ENCODE data around the gene APLF. TPM values are rescaled to one million over a fixed set of nuclear protein-coding genes. Genes with fewer than 3 reads are reported as not detected.

The APLF gene
- total and polyA plus RNA-seq, 2 donors (not counting 3 experiments of a cell fraction or from before 2014, with no cell fraction given), result 0.75 to 2.3 TPM

- Histone ChIP-seq H3K4me3 (replicated peaks in 1 of 3; ENCODE audit: insufficient read depth in 1 of 3, low read depth in 1 of 3, low read length in 3 of 3) (no peak overlapping the region), H3K4me1 (ENCODE audit: control insufficient read depth, extremely low read depth, insufficient read depth, low read length) (no peaks in the 10 kb centered on the region), H3K27ac (ENCODE audit: insufficient read depth, low read depth, low read length) (no peak overlapping the region), H4K20me1 (replicated peaks; ENCODE audit: control insufficient read depth, extremely low read depth, insufficient read depth, low read length) (no peaks in the 10 kb centered on the region), H3K4me2 (ENCODE audit: insufficient read depth, low read length) (no peak overlapping the region), H2AFZ (ENCODE audit: low read depth, low read length) (no peak overlapping the region), H3K9me3 (replicated peaks; ENCODE audit: control insufficient read depth, insufficient read depth, low read length) (no peaks in the 10 kb centered on the region), H3K9me1 (replicated peaks; ENCODE audit: control insufficient read depth, extremely low read depth, insufficient read depth, low read length) (no peaks in the 10 kb centered on the region), H3K9ac (replicated peaks; ENCODE audit: extremely low read depth, insufficient read depth, low read length) (no peak overlapping the region), H3K36me3 (ENCODE audit: control insufficient read depth in 2 of 2, extremely low read depth in 1 of 2, insufficient read depth in 2 of 2, low read length in 2 of 2) (no peaks in the 10 kb centered on the region), H3K27me3 (ENCODE audit: control insufficient read depth in 2 of 2, insufficient read depth in 2 of 2, low read length in 2 of 2) (peaks cover 3 to 12% of the 10 kb centered on the region in 2 experiments), H3K79me2 (ENCODE audit: control insufficient read depth, insufficient read depth, low read length) (no peaks in the 10 kb centered on the region)
- ChIA-PET CTCF (interaction anchor here (0.6 to 5.9 kb wide), 45 partner anchors 9 to 502 kb away, joined by 3 to 130 read pairs (median 4); partner anchors contain the start of genes APLF, CNRIP1 and FBXO48), POLR2A (no interaction called here)
- peak; percentile 67 for DNase-seq (ENCODE audit: low read depth, low spot score)
- BruUV-seq (replicated peaks), result no TSS peak
- peak; percentile 96 for FAIRE-seq
- dilution Hi-C loops (cut with MboI; ENCODE audit: extremely low pct_ligation_motif_present, low sequenced_read_pairs), result no loop called here
- intact Hi-C loops (cut with micrococcal nuclease), result loop anchor here (1.0 to 10.0 kb wide), 7 partner anchors 26 to 319 kb away; partner anchors contain the start of genes APLF, FBXO48 and PPP3R1
- TF ChIP-seq POLR2AphosphoS5 (IDR thresholded peaks at IDR 0.05; ENCODE audit: insufficient read depth, low read depth, low read length) (no peak), MAX (IDR thresholded peaks at IDR 0.05; ENCODE audit: insufficient read depth, insufficient read length) (no peak), FOS (IDR thresholded peaks at IDR 0.05; ENCODE audit: borderline replicate concordance, insufficient read depth, low read length) (no peak), JUN (IDR thresholded peaks at IDR 0.05; ENCODE audit: borderline replicate concordance, insufficient read depth, insufficient read length, low read depth) (no peak), MYC (IDR thresholded peaks at IDR 0.05; ENCODE audit: low read depth, low read length) (no peak), GATA2 (IDR thresholded peaks at IDR 0.05; ENCODE audit: insufficient read depth, insufficient read length, low read depth, low read length) (no peak), CTCF (IDR thresholded peaks at IDR 0.05; ENCODE audit: extremely low read depth in 1 of 2, insufficient read depth in 1 of 2, low read depth in 1 of 2, low read length in 2 of 2) (peak; percentile 79 to 83), POLR2A (IDR thresholded peaks at IDR 0.05; ENCODE audit: low read depth, low read length) (no peak)
Observed at GRCh38 chr2:68441179-68441993, 26.0 kb upstream of the APLF start.
